Stimulated activated CD8-positive, alpha-beta memory T cell treated with anti-CD3 and anti-CD28 coated beads, Interleukin-7, amount 100 ng/mL, for 24 hours (primary cell): ENCODE measurements around the gene GOLGA8N.

Experiments used
- DNase-seq: peaks from one replicate; pipeline ENCODE4 v3.0.0-alpha.2; 2020; ENCODE audit warnings: low read depth

Gene GOLGA8N

GRCh38 chr15:32651229-32651837, 58.1 kb downstream of the GOLGA8N start:
- DNase-seq, result no peak

GRCh38 chr15:32652178-32652577, 58.9 kb downstream of the GOLGA8N start:
- no peak for DNase-seq

DNA sequence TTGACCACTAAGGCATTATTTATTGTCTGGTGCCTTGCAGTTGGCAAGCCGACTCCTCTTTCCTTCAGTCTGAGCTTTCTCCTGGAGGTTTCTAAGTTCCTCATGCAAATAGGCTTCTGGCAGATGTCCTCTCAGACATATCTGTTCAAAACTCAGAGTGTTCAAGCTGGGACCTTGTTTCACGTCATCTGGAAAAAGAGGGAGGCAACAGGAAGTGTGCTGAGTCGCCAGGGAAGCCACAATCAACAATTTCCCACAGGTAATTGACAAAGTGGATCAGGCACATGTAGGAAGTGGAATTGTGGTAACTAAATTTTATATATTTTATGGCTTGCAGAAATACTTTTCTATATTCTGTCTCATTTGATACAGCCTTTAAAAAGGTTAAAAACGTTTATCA, 62.8 kb downstream of the GOLGA8N start:
- no peak for DNase-seq

DNA sequence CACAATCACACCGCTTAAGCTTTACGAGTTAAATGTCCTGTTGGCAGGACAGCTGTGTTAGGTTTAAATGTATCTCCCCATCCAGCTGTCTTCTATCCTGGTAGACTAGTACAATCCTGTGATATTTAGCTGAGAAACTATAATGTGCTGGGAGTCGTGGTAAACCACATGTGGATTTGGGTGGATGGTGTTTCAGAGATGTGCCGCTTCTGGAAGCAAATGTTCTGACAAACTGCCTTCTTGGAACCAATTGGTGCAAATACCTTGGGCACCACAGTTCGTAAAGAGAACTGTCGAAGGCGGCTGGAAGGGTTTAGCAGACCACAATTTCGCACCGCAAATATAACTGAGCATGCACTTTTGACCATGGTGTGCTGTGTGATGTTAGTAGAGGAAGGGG, 63.2 kb downstream of the GOLGA8N start:
- no peak for DNase-seq
